GM12878 (cell line): ENCODE results near the gene MEX3C. TPM values are rescaled to one million over a fixed set of nuclear protein-coding genes. Genes with fewer than 3 reads are reported as not detected.
A peak's percentile ranks its signal among the peaks of the same experiment; 100 is the strongest.

ENCODE experiments used
- ATAC-seq: fragments of 200-7000 bp; cut with Tn5 transposase; 3 replicates; pipeline ENCODE4 v1.9.1; 2020; ENCODE audit warnings: mild to moderate bottlenecking, moderate library complexity
- BruUV-seq: library from RNA; stranded (reverse); fragments of 400-500 nt; replicated peaks from 2 replicates; lab custom pipeline; 2021; lab: Mats Ljungman, UMichigan
- CTCF ChIA-PET: fragments of 300-600 bp; sonication (Branson Sonifier 250); formaldehyde crosslinking; extraction: SDS; loops from one replicate; lab custom pipeline; 2021; ENCODE audit warnings: inconsistent platforms; lab: Yijun Ruan, JAX
- POLR2A ChIA-PET: fragments of 350-600 bp; formaldehyde crosslinking; extraction: SDS; loops from one replicate; lab custom pipeline; 2021; ENCODE audit warnings: inconsistent platforms; lab: Charles Lee
- RAD21 ChIA-PET: fragments of 300-600 bp; sonication (Branson Sonifier 250); formaldehyde crosslinking; loops from one replicate; lab custom pipeline; 2023; ENCODE audit warnings: antibody characterized with exemption; ENCODE audit not compliant: unreplicated experiment; lab: Charles Lee
- SMC1A ChIA-PET: fragments of 300-600 bp; sonication (Branson Sonifier 250); formaldehyde crosslinking; loops from one replicate; lab custom pipeline; 2023; ENCODE audit not compliant: unreplicated experiment, uncharacterized antibody; lab: Charles Lee
- DNase-seq: peaks from one replicate; pipeline ENCODE4 v3.0.0-alpha.2; 2011; ENCODE audit warnings: low read depth, low spot score
- FAIRE-seq: peaks from 3 replicates; lab custom pipeline; 2011; peaks lifted over from hg19 to GRCh38; lab: Jason Lieb, UNC
- H2AFZ ChIP-seq: 2 replicates; pipeline ENCODE4 v1.6.0; 2011; ENCODE audit warnings: low read depth, low read length, control low read depth; ENCODE audit not compliant: control insufficient read depth
- H3K27ac ChIP-seq: 2 replicates; pipeline ENCODE4 v1.5.1; 2011; ENCODE audit warnings: control low read depth; ENCODE audit not compliant: control insufficient read depth, insufficient read depth
- H3K27me3 ChIP-seq, 2 experiments: replicated peaks in 1 of 2; 2 replicates each; pipeline versions ENCODE4 v1.6.0 to v1.6.1; 2011; ENCODE audit warnings: low read length in 1 of 2; ENCODE audit not compliant: control insufficient read depth in 2 of 2, insufficient read depth in 2 of 2
- H3K36me3 ChIP-seq, 2 experiments: 2 replicates each; pipeline ENCODE4 v1.5.1; 2011; ENCODE audit warnings: low read length in 1 of 2; ENCODE audit not compliant: control insufficient read depth in 2 of 2, insufficient read depth in 2 of 2
- H3K4me1 ChIP-seq: 2 replicates; pipeline ENCODE4 v1.6.1; 2011; ENCODE audit warnings: mild to moderate bottlenecking, low read length, moderate library complexity, mixed read lengths; ENCODE audit not compliant: control insufficient read depth, insufficient read depth
- H3K4me2 ChIP-seq: 2 replicates; pipeline ENCODE4 v1.6.0; 2011; ENCODE audit warnings: control low read depth; ENCODE audit not compliant: control insufficient read depth, insufficient read depth
- H3K4me3 ChIP-seq: fragments of 200-600 bp; sonication (generic); 2 replicates; pipeline ENCODE4 v1.5.1; 2016
- H3K79me2 ChIP-seq: 2 replicates; pipeline ENCODE4 v1.6.0; 2011; ENCODE audit warnings: low read length; ENCODE audit not compliant: control insufficient read depth, insufficient read depth
- H3K9ac ChIP-seq: 2 replicates; pipeline ENCODE4 v1.8.0; 2011; ENCODE audit warnings: low read length, control low read depth, mixed read lengths; ENCODE audit not compliant: control insufficient read depth, insufficient read depth
- H3K9me3 ChIP-seq: replicated peaks from 3 replicates; pipeline ENCODE4 v1.5.1; 2011; ENCODE audit warnings: mild to moderate bottlenecking, low read length; ENCODE audit not compliant: control insufficient read depth, insufficient read depth
- H4K20me1 ChIP-seq: 2 replicates; pipeline ENCODE4 v1.6.0; 2011; ENCODE audit not compliant: control insufficient read depth, insufficient read depth
- ASH2L ChIP-seq: fragments of 300-600, 200-600 bp; sonication (generic); IDR thresholded peaks from 2 replicates; pipeline ENCODE4 v1.6.1; 2017; ENCODE audit warnings: low read depth, mild to moderate bottlenecking, borderline replicate concordance
- ATF3 ChIP-seq: IDR thresholded peaks from 2 replicates; pipeline ENCODE4 v1.6.1; 2011; ENCODE audit warnings: low read depth, mild to moderate bottlenecking, low read length, moderate library complexity, borderline replicate concordance; ENCODE audit errors: extremely low read depth
- BHLHE40 ChIP-seq, 2 experiments: fragments of 450-650 bp in 1 of 2; IDR thresholded peaks; 2 replicates each; pipeline ENCODE4 v1.6.1; 2011 to 2017; ENCODE audit warnings: low read depth in 2 of 2, borderline replicate concordance in 1 of 2, improper control_type of control experiment in 1 of 2, low read length in 1 of 2, mild to moderate bottlenecking in 1 of 2
- CBX5 ChIP-seq: sonication (generic); IDR thresholded peaks from 2 replicates; pipeline ENCODE4 v1.6.1; 2016; ENCODE audit warnings: low read depth, moderate library complexity, mild to moderate bottlenecking, inconsistent platforms
- E4F1 ChIP-seq: fragments of 450-650 bp; IDR thresholded peaks from 2 replicates; pipeline ENCODE4 v1.6.1; 2018; ENCODE audit warnings: borderline replicate concordance, mild to moderate bottlenecking; ENCODE audit not compliant: partially characterized antibody
- FOXM1 ChIP-seq: IDR thresholded peaks from 2 replicates; pipeline ENCODE4 v1.6.1; 2012; ENCODE audit warnings: low read depth, mild to moderate bottlenecking, inconsistent platforms, low read length, moderate library complexity
- KDM1A ChIP-seq: fragments of 200-600 bp; sonication (generic); IDR thresholded peaks from 2 replicates; pipeline ENCODE4 v1.6.1; 2016; ENCODE audit warnings: borderline replicate concordance
- MXI1 ChIP-seq: fragments of 150-350 bp; IDR thresholded peaks from 2 replicates; pipeline ENCODE4 v1.6.1; 2011; ENCODE audit warnings: low read depth, mild to moderate bottlenecking, inconsistent platforms, low read length, improper control_type of control experiment
- MYB ChIP-seq: fragments of 150-350 bp; IDR thresholded peaks from 2 replicates; pipeline ENCODE4 v1.6.1; 2014; ENCODE audit warnings: mild to moderate bottlenecking, low read depth, low read length, borderline replicate concordance
- NFXL1 ChIP-seq: fragments of 450-650 bp; IDR thresholded peaks from 2 replicates; pipeline ENCODE4 v1.6.1; 2017; ENCODE audit warnings: antibody characterized with exemption, mild to moderate bottlenecking, borderline replicate concordance
- NR2F1 ChIP-seq: fragments of 450-650 bp; conservative IDR thresholded peaks from 2 replicates; pipeline ENCODE4 v1.6.1; 2017; ENCODE audit warnings: mild to moderate bottlenecking
- POLR2A ChIP-seq: IDR thresholded peaks from 2 replicates; pipeline ENCODE4 v1.6.1; 2011; ENCODE audit warnings: low read depth, mild to moderate bottlenecking, low read length
- SIN3A ChIP-seq: IDR thresholded peaks from 2 replicates; pipeline ENCODE4 v1.6.1; 2012; ENCODE audit warnings: low read depth, low read length, improper control_type of control experiment
- SIX5 ChIP-seq: IDR thresholded peaks from 2 replicates; pipeline ENCODE4 v1.6.1; 2011; ENCODE audit warnings: mild to moderate bottlenecking, low read depth, low read length, moderate library complexity; ENCODE audit not compliant: severe bottlenecking
- STAT1 ChIP-seq: fragments of 450-650 bp; conservative IDR thresholded peaks from 2 replicates; pipeline ENCODE4 v1.6.1; 2014; ENCODE audit warnings: antibody characterized with exemption, mild to moderate bottlenecking
- STAT3 ChIP-seq: IDR thresholded peaks from 2 replicates; pipeline ENCODE4 v1.6.1; 2011; ENCODE audit warnings: low read depth, low read length, improper control_type of control experiment
- ZBTB33 ChIP-seq: fragments of 450-650 bp; IDR thresholded peaks from 2 replicates; pipeline ENCODE4 v1.6.1; 2017; ENCODE audit warnings: mild to moderate bottlenecking
- WGBS: methylation state at CpG from one replicate; pipeline ENCODE4 v1.1.6; 2016; ENCODE audit warnings: low lambda C conversion rate; ENCODE audit not compliant: insufficient replicate concordance, insufficient coverage; ENCODE audit errors: missing lambda C conversion rate; 5-methylcytosine and 5-hydroxymethylcytosine counted together
- in situ Hi-C: fragments of 300-500 bp; cut with MboI; formaldehyde crosslinking; loops from 9 replicates; pipeline ENCODE4 v1.14.3; 2018; ENCODE audit warnings: mixed read lengths
- intact Hi-C: fragments of 100-400 bp; cut with micrococcal nuclease; formaldehyde crosslinking; loops from one replicate; pipeline ENCODE4 v1.14.2; 2022; ENCODE audit not compliant: unreplicated experiment
- polyA plus RNA-seq, 11 experiments: library from polyadenylated mRNA; depleted of rRNA in 4 of 11; unstranded in 6 of 11; stranded (reverse) in 5 of 11; fragments of >200 nt; fragmentation: Nextera tagmentation in 4 of 11; fragmentation: Illumina TruSeq in 1 of 11; extraction: Ambion mirVana in 4 of 11; extraction: Trizol in 1 of 11; gene quantifications; 1 replicate in 1 of 11; 2 replicates in 10 of 11; pipeline versions ENCODE4 v1.2.1 to v1.2.3, GENCODE V29; 2011 to 2016; ENCODE audit warnings: inconsistent platforms in 2 of 11, missing spikeins in 2 of 11, low read depth in 1 of 11
- total RNA-seq, 4 experiments: library from RNA; depleted of rRNA in 3 of 4; stranded (reverse); fragments of >200 nt in 3 of 4; fragmentation: Illumina TruSeq in 1 of 4; extraction: Trizol in 1 of 4; gene quantifications; 2 replicates each; pipeline versions ENCODE4 v1.2.1 to v1.2.3, GENCODE V29; 2013 to 2021

MEX3C gene
- total and polyA plus RNA-seq, 10 of the 15 experiments (the other 5 are each of a cell fraction or from before 2014, with no cell fraction given): 6.7 to 48.8 (median 21.3) TPM

GRCh38 chr18:51196118-51196810, 1.2 kb downstream of the MEX3C start:
- no TSS peak for BruUV-seq
- ATAC-seq: peak; percentile 2
- Histone ChIP-seq H3K79me2 (peaks cover 56% of the 10 kb centered on the region), H3K4me2 (peak overlapping the region; percentile 56), H3K27ac (peak overlapping the region; percentile 95), H3K4me3 (peak overlapping the region; percentile 69), H3K27me3 (no peaks in the 10 kb centered on the region), H3K36me3 (no peaks in the 10 kb centered on the region), H2AFZ (peak overlapping the region; percentile 33), H3K4me1 (peaks cover 2% of the 10 kb centered on the region), H3K9ac (peak overlapping the region; percentile 98), H4K20me1 (no peaks in the 10 kb centered on the region), H3K9me3 (no peaks in the 10 kb centered on the region; the same call in 2 of the 3 replicates)
- ChIA-PET SMC1A (interaction anchor here (0.8 to 8.1 kb wide), 6 partner anchors 13 to 88 kb away, joined by 3 to 79 read pairs (median 7); no protein-coding TSS in a partner anchor), RAD21 (interaction anchor here (1.4 to 3.7 kb wide), 8 partner anchors 9 to 251 kb away, joined by 3 to 31 read pairs (median 4); partner anchors contain the start of gene SMAD4), POLR2A (interaction anchor here (0.7 to 4.8 kb wide), 14 partner anchors 10 to 165 kb away, joined by 4 to 47 read pairs (median 5); no protein-coding TSS in a partner anchor), CTCF (interaction anchor here (0.6 to 1.8 kb wide), 3 partner anchors 10 to 539 kb away, joined by 3 to 10 read pairs (median 10); no protein-coding TSS in a partner anchor)
- under 1% methylated on average over 44 of the region's 67 CpGs for WGBS
- no peak for DNase-seq
- in situ Hi-C loops: loop anchor here (10.0 kb wide), 1 partner anchor 311 kb away; no protein-coding TSS in a partner anchor
- intact Hi-C loops: loop anchor here (2.0 to 10.0 kb wide), 4 partner anchors 43 to 529 kb away; partner anchors contain the start of genes ELAC1 and ME2
- no peak for FAIRE-seq
- TF ChIP-seq BHLHE40 (IDR thresholded peaks at IDR 0.05; ENCODE audit: borderline replicate concordance in 1 of 2, low read depth in 2 of 2, low read length in 1 of 2) (0 out of 4 replicates have a peak, but pooled peaks of 1 of the 2 experiments have one; percentile 1), SIN3A (peak; percentile 49; the same call in 1 of the 2 replicates), POLR2A (peak; percentile 67), STAT1 (no peak), ASH2L (no peak), MXI1 (0 out of 2 replicates have a peak, but pooled peaks have one; percentile 27), MYB (no peak), STAT3 (no peak), NFXL1 (no peak), SIX5 (no peak), FOXM1 (no peak), KDM1A (no peak), ZBTB33 (no peak), ATF3 (no peak), NR2F1 (0 out of 2 replicates have a peak, but pooled peaks have one; percentile 32), CBX5 (no peak), E4F1 (no peak)
